Right lobe of liver (tissue), 6 donors: ENCODE measurements around the gene TMEM214. TPM values are rescaled to one million over a fixed set of nuclear protein-coding genes. Genes with fewer than 3 reads are reported as not detected.
A peak's percentile ranks its signal among the peaks of the same experiment; 100 is the strongest.

ENCODE experiments used
- ATAC-seq, 4 donors: fragments of 200-7000 bp; cut with Tn5 transposase; one replicate each; pipeline ENCODE4 v1.9.1; 2020; ENCODE audit warnings: mild to moderate bottlenecking in 4 of 4, moderate library complexity in 4 of 4
- DNase-seq, 3 donors: peaks; one replicate each; pipeline ENCODE4 v3.0.0-alpha.2; 2020
- H3K27ac ChIP-seq, 3 donors: fragments of 200-600 bp; one replicate each; pipeline ENCODE4 v1.8.0; 2022
- H3K27me3 ChIP-seq, 2 donors: fragments of 200-600 bp; one replicate each; pipeline ENCODE4 v1.8.0; 2022
- H3K36me3 ChIP-seq, 4 donors: fragments of 200-600 bp; sonication (generic) in 1 of 4; one replicate each; pipeline versions ENCODE4 v1.5.1 to v1.8.0; 2017 to 2022; ENCODE audit warnings: control low read depth in 1 of 4
- H3K4me1 ChIP-seq, 4 donors: fragments of 200-600 bp; sonication (generic) in 1 of 4; one replicate each; pipeline versions ENCODE4 v1.5.1 to v1.8.0; 2017 to 2022; ENCODE audit warnings: control low read depth in 1 of 4
- H3K4me3 ChIP-seq, 3 donors: fragments of 200-600 bp; one replicate each; pipeline ENCODE4 v1.8.0; 2022
- H3K9me3 ChIP-seq, 4 donors: fragments of 200-600 bp; sonication (generic) in 1 of 4; one replicate each; pipeline versions ENCODE4 v1.5.1 to v1.8.0; 2017 to 2022; ENCODE audit warnings: control low read depth in 1 of 4
- CTCF ChIP-seq, 4 donors: fragments of 200-600 bp in 3 of 4; fragments of 450-650 bp in 1 of 4; IDR thresholded peaks; one replicate each; pipeline versions ENCODE4 v1.5.1 to v1.8.0; 2016 to 2022; ENCODE audit warnings: antibody characterized with exemption in 4 of 4, mild to moderate bottlenecking in 2 of 4
- POLR2A ChIP-seq: fragments of 450-650 bp; IDR thresholded peaks from one replicate; pipeline ENCODE4 v1.6.1; 2017; ENCODE audit warnings: antibody characterized with exemption, mild to moderate bottlenecking
- WGBS: methylation state at CpG from one replicate; pipeline ENCODE4 v1.1.6; 2018; ENCODE audit warnings: low coverage, low lambda C conversion rate; ENCODE audit not compliant: insufficient coverage; ENCODE audit errors: missing lambda C conversion rate; 5-methylcytosine and 5-hydroxymethylcytosine counted together
- intact Hi-C, 2 donors: fragments of 100-400 bp; cut with DNase I; formaldehyde crosslinking; loops; one replicate each; pipeline versions ENCODE4 v1.11.2 to v1.14.1; 2022
- total RNA-seq, 6 experiments: library from RNA; depleted of rRNA in 2 of 6; stranded (reverse); fragments of >200 nt in 2 of 6; fragmentation: NEBNext Ultra II Directional in 3 of 6; extraction: Animal tissue kit (Norgen Biotek cat#: 25700) in 3 of 6; gene quantifications; one replicate each; pipeline versions ENCODE4 v1.1.0 to v1.2.4, GENCODE V29; 2016 to 2023
- donor health status: DM: no; HTN: yes; CAD: no.
- donor health status: DM: no; HTN: no; CAD: no.
- donor health status: DM: no; HTN: no; CAD: no.
- donor health status: DM: no; HTN: yes; CAD: no.
- donor health status: DM: no; HTN: yes; CAD: no.

TMEM214 gene
- total RNA-seq, 6 experiments from 2014 or later = 29.1 to 62.7 (median 50.0) TPM

GRCh38 chr2:27001950-27002349, 30.8 kb upstream of the TMEM214 start:
- ATAC-seq = peak in 1 of 4 donors; percentile 38
- WGBS = 81% methylated on average over 5 of the region's 5 CpGs
- no peak for DNase-seq

GRCh38 chr2:27003007-27003406, 29.8 kb upstream of the TMEM214 start:
- Histone ChIP-seq H3K4me1 (no peaks in the 10 kb centered on the region), H3K36me3 (no peaks in the 10 kb centered on the region), H3K9me3 (no peaks in the 10 kb centered on the region), H3K27me3 (no peaks in the 10 kb centered on the region), H3K27ac (no peak overlapping the region), H3K4me3 (no peak overlapping the region)
- DNase-seq (no peak), ATAC-seq (no peak)
- TF ChIP-seq POLR2A (no peak), CTCF (IDR thresholded peaks at IDR 0.05) (no peak)
- 81% methylated on average over 2 of the region's 4 CpGs for WGBS
- intact Hi-C loops = no loop called here

More at GRCh38 chr2:27001950-27002349, 30.8 kb upstream of the TMEM214 start:
- Histone ChIP-seq H3K9me3 (no peaks in the 10 kb centered on the region), H3K27ac (no peak overlapping the region), H3K36me3 (no peaks in the 10 kb centered on the region), H3K4me1 (no peaks in the 10 kb centered on the region), H3K27me3 (no peaks in the 10 kb centered on the region), H3K4me3 (no peak overlapping the region)
- TF ChIP-seq CTCF (IDR thresholded peaks at IDR 0.05) = no peak
- no peak for TF ChIP-seq POLR2A
- intact Hi-C loops = no loop called here

GRCh38 chr2:27003857-27004256, 28.9 kb upstream of the TMEM214 start:
- no peak for ATAC-seq
- no peaks in the 10 kb centered on the region for H3K27me3 ChIP-seq
- H3K27ac ChIP-seq = no peak overlapping the region
- WGBS = 76% methylated on average over 6 of the region's 9 CpGs
- peaks cover 0 to 6% (median under 1%) of the 10 kb centered on the region in 4 donors for H3K4me1 ChIP-seq
- intact Hi-C loops = no loop called here
- no peaks in the 10 kb centered on the region for H3K9me3 ChIP-seq
- TF ChIP-seq CTCF (IDR thresholded peaks at IDR 0.05) (no peak), POLR2A (no peak)
- H3K4me3 ChIP-seq = no peak overlapping the region
- H3K36me3 ChIP-seq = no peaks in the 10 kb centered on the region
- DNase-seq = no peak

- no peak for DNase-seq
- no peaks in the 10 kb centered on the region for H3K9me3 ChIP-seq
- TF ChIP-seq POLR2A (no peak), CTCF (IDR thresholded peaks at IDR 0.05) (no peak)
- peak in 2 of 4 donors; percentile 19 to 35 for ATAC-seq
- no peak overlapping the region for H3K27ac ChIP-seq
- H3K4me3 ChIP-seq = no peak overlapping the region
- no peaks in the 10 kb centered on the region for H3K36me3 ChIP-seq
- peaks cover 0 to 25% (median 16%) of the 10 kb centered on the region in 4 donors for H3K4me1 ChIP-seq
- WGBS = 56% methylated on average over 6 of the region's 6 CpGs
- intact Hi-C loops = no loop called here
- no peaks in the 10 kb centered on the region for H3K27me3 ChIP-seq
Observed at GRCh38 chr2:27006602-27007415, 26.0 kb upstream of the TMEM214 start.
